Stomach (tissue), 4 donors: ENCODE measurements around the gene OSMR.

Source experiments
- POLR2A ChIP-seq, 4 donors: fragments of 450-650 bp; IDR thresholded peaks; one replicate each; pipeline ENCODE4 v1.6.1; 2016; ENCODE audit warnings: antibody characterized with exemption in 4 of 4, control low read depth in 2 of 4, mild to moderate bottlenecking in 1 of 4, moderate library complexity in 1 of 4
- TF ChIP-seq, protein P1 (sequence below), 7 experiments: fragments of 450-650 bp in 4 of 7; fragments of 200-600 bp in 3 of 7; sonication (generic) in 3 of 7; IDR thresholded peaks; one replicate each; pipeline ENCODE4 v1.5.1; 2016 to 2019; ENCODE audit warnings: antibody characterized with exemption in 7 of 7, control low read depth in 2 of 7, mild to moderate bottlenecking in 1 of 7

DNA sequence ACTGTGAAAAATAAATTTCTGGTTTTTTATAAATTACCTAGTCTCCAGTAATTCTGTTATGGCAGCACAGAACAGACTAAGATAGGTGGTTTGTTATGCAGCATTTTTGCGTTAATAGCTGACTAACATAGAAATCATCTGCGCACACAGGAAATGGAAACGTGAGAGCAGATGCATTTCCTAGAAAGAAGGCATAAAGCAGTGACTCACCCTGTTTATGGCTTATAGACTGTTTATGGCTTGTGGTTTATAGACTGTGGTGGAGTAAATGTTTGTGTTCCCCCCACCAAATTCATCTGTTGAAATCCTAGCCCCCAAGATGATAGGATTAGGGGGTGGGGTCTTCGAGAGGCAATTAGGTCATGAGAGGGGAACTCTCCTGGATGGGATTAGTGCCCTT, 18.3 kb upstream of the OSMR start:
- TF ChIP-seq, protein P1, sequence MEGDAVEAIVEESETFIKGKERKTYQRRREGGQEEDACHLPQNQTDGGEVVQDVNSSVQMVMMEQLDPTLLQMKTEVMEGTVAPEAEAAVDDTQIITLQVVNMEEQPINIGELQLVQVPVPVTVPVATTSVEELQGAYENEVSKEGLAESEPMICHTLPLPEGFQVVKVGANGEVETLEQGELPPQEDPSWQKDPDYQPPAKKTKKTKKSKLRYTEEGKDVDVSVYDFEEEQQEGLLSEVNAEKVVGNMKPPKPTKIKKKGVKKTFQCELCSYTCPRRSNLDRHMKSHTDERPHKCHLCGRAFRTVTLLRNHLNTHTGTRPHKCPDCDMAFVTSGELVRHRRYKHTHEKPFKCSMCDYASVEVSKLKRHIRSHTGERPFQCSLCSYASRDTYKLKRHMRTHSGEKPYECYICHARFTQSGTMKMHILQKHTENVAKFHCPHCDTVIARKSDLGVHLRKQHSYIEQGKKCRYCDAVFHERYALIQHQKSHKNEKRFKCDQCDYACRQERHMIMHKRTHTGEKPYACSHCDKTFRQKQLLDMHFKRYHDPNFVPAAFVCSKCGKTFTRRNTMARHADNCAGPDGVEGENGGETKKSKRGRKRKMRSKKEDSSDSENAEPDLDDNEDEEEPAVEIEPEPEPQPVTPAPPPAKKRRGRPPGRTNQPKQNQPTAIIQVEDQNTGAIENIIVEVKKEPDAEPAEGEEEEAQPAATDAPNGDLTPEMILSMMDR (IDR thresholded peaks at IDR 0.05) = no peak
- TF ChIP-seq POLR2A (IDR thresholded peaks at IDR 0.05) = no peak
